WTC11 (cell line): ENCODE data around the gene HTR4.

Experiments used
- CTCF ChIP-seq: fragments of 200-600 bp; IDR thresholded peaks from 2 replicates; pipeline ENCODE4 v1.8.0; 2022; ENCODE audit warnings: antibody characterized with exemption
- ELF4 ChIP-seq: sonication (generic); formaldehyde crosslinking; IDR thresholded peaks from 2 replicates; pipeline ENCODE4 v1.8.1; 2022; ENCODE audit warnings: low read depth, mild to moderate bottlenecking, moderate library complexity, missing genetic modification reagents
- MAX ChIP-seq: sonication (generic); formaldehyde crosslinking; IDR thresholded peaks from 2 replicates; pipeline ENCODE4 v1.8.0; 2022; ENCODE audit warnings: mild to moderate bottlenecking, missing genetic modification reagents
- MLX ChIP-seq: sonication (generic); formaldehyde crosslinking; IDR thresholded peaks from 2 replicates; pipeline ENCODE4 v1.8.1; 2023; ENCODE audit warnings: mild to moderate bottlenecking, missing genetic modification reagents, moderate library complexity
- NFYB ChIP-seq: sonication (generic); formaldehyde crosslinking; conservative IDR thresholded peaks from 2 replicates; pipeline ENCODE4 v1.8.0; 2022; ENCODE audit warnings: low read depth, missing genetic modification reagents
- PRRX2 ChIP-seq: fragments of 250-450 bp; sonication (Bioruptor Pico); IDR thresholded peaks from 2 replicates; pipeline ENCODE4 v1.8.0; 2021; ENCODE audit warnings: mild to moderate bottlenecking
- RELA ChIP-seq: sonication (generic); formaldehyde crosslinking; IDR thresholded peaks from 2 replicates; pipeline ENCODE4 v1.8.1; 2022; ENCODE audit warnings: missing genetic modification reagents, mild to moderate bottlenecking, borderline replicate concordance
- SP1 ChIP-seq: sonication (generic); formaldehyde crosslinking; conservative IDR thresholded peaks from 2 replicates; pipeline ENCODE4 v1.8.1; 2022; ENCODE audit warnings: missing genetic modification reagents
- TCF7 ChIP-seq: sonication (generic); formaldehyde crosslinking; IDR thresholded peaks from 2 replicates; pipeline ENCODE4 v1.8.0; 2022; ENCODE audit warnings: mild to moderate bottlenecking, low read depth, missing genetic modification reagents, moderate library complexity
- TP53 ChIP-seq: sonication (generic); formaldehyde crosslinking; IDR thresholded peaks from 2 replicates; pipeline ENCODE4 v1.8.1; 2023; ENCODE audit warnings: mild to moderate bottlenecking, missing genetic modification reagents
- ZNF232 ChIP-seq: sonication (generic); formaldehyde crosslinking; IDR thresholded peaks from 2 replicates; pipeline ENCODE4 v1.8.0; 2022; ENCODE audit warnings: mild to moderate bottlenecking, missing genetic modification reagents

GRCh38 chr5:148554621-148555020, 99.7 kb downstream of the HTR4 start:
- TF ChIP-seq TP53 (CRISPR knock-in tag): no peak
- TF ChIP-seq CTCF: no peak
- no peak for TF ChIP-seq MAX (CRISPR knock-in tag)
- no peak for TF ChIP-seq MLX (CRISPR knock-in tag)
- no peak for TF ChIP-seq ZNF232 (CRISPR knock-in tag)
- TF ChIP-seq SP1 (CRISPR knock-in tag): no peak
- no peak for TF ChIP-seq ELF4
- TF ChIP-seq NFYB: no peak
- TF ChIP-seq PRRX2 (CRISPR knock-in tag): no peak
- TF ChIP-seq RELA (CRISPR knock-in tag): no peak
- no peak for TF ChIP-seq TCF7
